ENCODE measurements around the gene PLTP.
"Not testable (repeated sequence)": the region's sequence is repeated elsewhere in the genome, so short reads cannot be mapped to it uniquely, and the experiment has no call there.

DNA sequence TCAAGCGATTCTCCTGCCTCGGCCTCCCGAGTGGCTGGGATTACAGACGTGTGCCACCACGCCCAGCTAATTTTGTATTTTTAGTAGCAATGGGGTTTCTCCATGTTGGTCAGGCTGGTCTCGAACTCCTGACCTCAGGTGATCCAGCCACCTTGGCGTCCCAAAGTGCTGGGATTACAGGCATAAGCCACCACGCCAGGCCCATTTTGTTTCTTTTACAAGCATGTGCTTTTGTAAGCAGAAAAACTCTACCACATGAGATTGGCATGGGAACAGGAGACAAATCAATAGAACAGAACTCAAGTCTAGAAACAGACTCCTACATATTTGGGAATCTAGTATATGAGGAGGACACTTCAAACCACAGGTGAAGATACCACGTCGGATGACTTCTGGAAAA is 44.4 kb upstream of the PLTP start:
- TF ChIP-seq, protein P1, sequence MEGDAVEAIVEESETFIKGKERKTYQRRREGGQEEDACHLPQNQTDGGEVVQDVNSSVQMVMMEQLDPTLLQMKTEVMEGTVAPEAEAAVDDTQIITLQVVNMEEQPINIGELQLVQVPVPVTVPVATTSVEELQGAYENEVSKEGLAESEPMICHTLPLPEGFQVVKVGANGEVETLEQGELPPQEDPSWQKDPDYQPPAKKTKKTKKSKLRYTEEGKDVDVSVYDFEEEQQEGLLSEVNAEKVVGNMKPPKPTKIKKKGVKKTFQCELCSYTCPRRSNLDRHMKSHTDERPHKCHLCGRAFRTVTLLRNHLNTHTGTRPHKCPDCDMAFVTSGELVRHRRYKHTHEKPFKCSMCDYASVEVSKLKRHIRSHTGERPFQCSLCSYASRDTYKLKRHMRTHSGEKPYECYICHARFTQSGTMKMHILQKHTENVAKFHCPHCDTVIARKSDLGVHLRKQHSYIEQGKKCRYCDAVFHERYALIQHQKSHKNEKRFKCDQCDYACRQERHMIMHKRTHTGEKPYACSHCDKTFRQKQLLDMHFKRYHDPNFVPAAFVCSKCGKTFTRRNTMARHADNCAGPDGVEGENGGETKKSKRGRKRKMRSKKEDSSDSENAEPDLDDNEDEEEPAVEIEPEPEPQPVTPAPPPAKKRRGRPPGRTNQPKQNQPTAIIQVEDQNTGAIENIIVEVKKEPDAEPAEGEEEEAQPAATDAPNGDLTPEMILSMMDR (IDR thresholded peaks at IDR 0.05): not testable (repeated sequence)
- not testable (repeated sequence) for TF ChIP-seq POLR2A, EP300 (IDR thresholded peaks at IDR 0.05)
